Stimulated activated CD8-positive, alpha-beta memory T cell treated with anti-CD3 and anti-CD28 coated beads, Interleukin-15, amount 100 ng/mL, for 48 hours (primary cell): Measurements from ENCODE around the gene AHI1.
"Not testable (repeated sequence)": the region's sequence is repeated elsewhere in the genome, so short reads cannot be mapped to it uniquely, and the experiment has no call there.

ENCODE experiments used
- DNase-seq, 2 donors: peaks; one replicate each; pipeline ENCODE4 v3.0.0-alpha.2; 2020; ENCODE audit warnings: low read depth in 2 of 2

The AHI1 gene

GRCh38 chr6:135506270-135506997, 8.9 kb upstream of the AHI1 start:
- DNase-seq = no peak

DNA sequence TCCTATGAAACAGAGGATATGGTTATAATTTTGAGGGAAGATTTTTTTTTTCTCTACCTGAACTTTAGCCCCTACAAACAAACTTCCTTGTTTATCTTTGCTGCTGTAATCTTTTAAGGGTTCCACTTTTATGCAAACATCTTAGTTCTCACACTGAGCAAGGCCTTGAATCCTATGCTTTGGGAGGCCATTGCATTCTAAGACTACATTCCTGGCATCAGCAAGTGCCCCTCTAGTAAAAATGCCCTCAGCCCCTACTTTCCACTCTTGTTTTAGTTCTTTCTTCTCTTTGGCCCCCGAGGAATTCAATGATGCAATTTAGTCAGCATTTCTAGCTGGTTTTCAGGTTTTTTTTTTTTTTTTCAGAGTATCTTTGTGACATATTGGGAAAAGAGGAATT, 8.1 kb upstream of the AHI1 start:
- no peak for DNase-seq

- DNase-seq = no peak
Measured at GRCh38 chr6:135505222-135505621, 7.7 kb upstream of the AHI1 start.

- DNase-seq = no peak
Measured at GRCh38 chr6:135504734-135505133, 7.2 kb upstream of the AHI1 start.

- no peak for DNase-seq
Measured at GRCh38 chr6:135503703-135504475, 6.3 kb upstream of the AHI1 start.

DNA sequence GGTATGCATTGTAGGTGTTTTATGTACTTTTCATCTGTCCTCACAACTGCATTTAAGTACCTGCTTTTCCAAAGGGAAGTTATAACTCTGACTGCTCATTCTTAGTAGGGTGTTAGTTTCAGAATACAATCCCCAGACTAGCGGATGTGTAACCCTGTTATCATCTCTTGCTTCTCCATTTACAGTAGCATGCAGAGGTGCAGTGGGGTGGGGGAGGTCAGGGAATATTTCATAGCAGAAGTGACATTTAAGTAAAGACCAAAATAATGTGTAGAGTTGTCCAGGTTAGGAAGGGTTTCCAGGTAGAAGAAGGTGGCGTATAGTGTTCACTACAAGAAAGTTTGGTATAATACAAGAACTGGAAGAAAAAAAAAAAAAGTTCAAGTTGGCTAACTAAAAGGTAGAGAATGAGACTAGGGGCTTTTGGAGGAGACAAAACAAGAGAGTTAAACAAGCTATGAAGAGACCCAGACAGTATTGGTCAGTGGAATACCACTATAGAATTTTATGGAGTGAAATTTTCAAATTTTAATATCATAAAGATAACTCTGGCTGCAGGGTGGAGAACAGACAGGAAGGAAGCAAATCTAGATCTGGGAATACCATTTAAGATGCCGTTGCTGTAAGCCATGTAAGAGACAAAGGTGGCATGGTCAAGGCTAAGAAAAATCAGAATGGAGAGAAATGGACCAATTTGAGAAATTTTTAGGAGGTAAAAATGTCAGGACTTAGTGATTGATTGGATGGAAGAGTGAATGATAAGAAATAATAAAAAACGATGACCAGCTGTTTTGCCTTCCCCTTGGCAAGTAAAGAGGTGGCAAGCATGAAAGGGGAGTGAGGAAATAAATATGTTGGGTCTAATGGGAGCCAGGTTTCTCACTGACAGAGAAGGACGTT, 2.2 kb upstream of the AHI1 start:
- no peak for DNase-seq

DNA sequence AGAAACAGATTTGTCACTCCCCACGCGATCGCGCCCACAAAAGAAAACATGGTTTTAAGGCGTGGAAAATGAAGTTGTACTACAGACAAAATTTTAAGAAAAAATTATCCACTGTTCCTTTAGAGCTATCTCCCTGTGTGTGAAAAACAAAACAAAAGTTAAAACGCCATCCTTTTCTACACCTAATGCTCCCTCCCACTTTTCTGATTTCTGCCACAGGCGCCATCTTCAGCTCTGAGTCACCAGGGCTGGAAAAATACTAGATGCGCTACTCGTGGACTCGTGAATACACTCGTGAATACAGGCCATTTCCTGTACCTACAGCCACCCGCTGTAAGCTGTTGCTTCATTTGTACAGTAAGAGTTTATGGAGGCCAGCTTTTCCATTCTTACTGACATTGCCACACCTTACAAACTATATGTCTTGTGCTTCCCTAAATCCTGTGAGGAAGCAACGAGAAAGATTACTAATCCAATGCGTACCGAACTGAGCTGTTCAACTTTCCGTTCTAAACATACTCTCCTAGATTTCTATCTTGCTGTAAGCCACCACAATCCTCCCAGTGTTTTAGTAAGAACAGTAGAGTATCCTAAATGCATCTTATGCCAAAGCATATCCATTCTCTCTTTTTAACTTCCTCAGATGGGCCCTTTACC, 773 bp upstream of the AHI1 start:
- peak; percentile 39 to 40 for DNase-seq

- no peak for DNase-seq
Measured at GRCh38 chr6:135496800-135497411, 634 bp downstream of the AHI1 start.

- DNase-seq = no peak
Measured at GRCh38 chr6:135493218-135493961, 4.2 kb downstream of the AHI1 start.

GRCh38 chr6:135490381-135490780, 7.2 kb downstream of the AHI1 start:
- no peak for DNase-seq

GRCh38 chr6:135488023-135488422, 9.5 kb downstream of the AHI1 start:
- DNase-seq = no peak

DNA sequence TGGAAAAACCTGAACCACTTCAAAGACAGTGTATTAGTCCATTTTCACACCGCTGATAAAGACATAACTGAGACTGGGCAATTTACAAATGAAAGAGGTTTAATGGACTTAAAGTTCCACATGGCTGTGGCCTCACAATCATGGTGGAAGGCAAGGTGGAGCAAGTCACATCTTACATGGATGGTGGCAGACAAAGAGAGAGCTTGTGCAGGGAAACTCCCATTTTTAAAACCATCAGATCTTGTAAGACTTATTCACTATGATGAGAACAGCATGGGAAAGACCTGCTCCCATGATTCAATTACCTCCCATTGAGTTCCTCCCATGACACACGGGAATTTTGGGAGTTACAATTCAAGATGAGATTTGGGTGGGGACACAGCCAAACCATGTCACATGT, 13.6 kb downstream of the AHI1 start:
- DNase-seq = not testable (repeated sequence)

- no peak for DNase-seq
Measured at GRCh38 chr6:135481783-135482369, 15.7 kb downstream of the AHI1 start.

- no peak for DNase-seq
Measured at GRCh38 chr6:135479601-135480000, 17.9 kb downstream of the AHI1 start.

- no peak for DNase-seq
Measured at GRCh38 chr6:135478626-135479025, 18.9 kb downstream of the AHI1 start.

- DNase-seq = no peak
Measured at GRCh38 chr6:135475292-135475886, 22.2 kb downstream of the AHI1 start.

DNA sequence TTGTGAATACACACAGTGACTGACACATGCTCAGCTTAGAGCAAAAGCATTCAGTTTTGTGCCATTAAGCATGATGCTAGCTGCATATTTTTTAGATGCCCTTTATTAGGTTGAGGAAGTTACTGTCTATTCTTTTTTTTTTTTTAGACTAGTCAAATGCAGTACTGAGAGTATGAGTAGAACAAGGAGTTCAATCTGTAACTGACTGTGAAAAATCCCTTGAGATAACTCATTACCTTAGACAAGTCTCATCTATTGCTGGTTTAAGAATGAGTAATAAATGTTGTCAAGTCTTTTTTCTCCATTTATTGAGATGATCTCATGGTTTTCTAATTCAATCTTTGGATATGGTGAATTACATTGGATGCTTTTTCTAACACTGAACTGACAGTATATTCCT, 23.2 kb downstream of the AHI1 start:
- DNase-seq = no peak

- no peak for DNase-seq
Measured at GRCh38 chr6:135465903-135466302, 31.6 kb downstream of the AHI1 start.

DNA sequence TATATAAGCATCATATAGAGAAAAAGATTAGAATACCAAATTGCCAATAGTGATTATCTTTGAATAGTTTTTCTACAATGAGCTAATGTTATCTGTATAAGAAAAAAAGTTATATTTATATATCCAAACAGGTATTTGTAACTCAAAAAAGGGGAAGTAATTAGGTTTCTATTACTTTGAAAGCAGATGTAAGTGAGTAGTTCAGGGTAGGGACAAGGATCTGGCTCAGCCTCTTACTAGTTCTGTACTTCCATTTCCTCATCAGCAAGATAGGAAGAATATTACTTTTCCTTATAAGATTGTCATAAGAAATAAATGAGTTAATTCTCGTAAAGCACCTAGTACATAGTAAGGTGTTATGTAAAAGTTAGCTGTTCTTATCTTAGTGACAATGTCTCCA, 32.2 kb downstream of the AHI1 start:
- no peak for DNase-seq

GRCh38 chr6:135464634-135465033, 32.9 kb downstream of the AHI1 start:
- DNase-seq = no peak
